Gastrocnemius medialis (tissue), 4 donors: Measurements from ENCODE around the gene SERINC2. TPM values are rescaled to one million over a fixed set of nuclear protein-coding genes. Genes with fewer than 3 reads are reported as not detected.
A peak's percentile ranks its signal among the peaks of the same experiment; 100 is the strongest.

Experiments
- ATAC-seq, 2 donors: fragments of 150-250 bp; one replicate each; pipeline ENCODE4 v1.9.1; 2016
- DNase-seq, 2 donors: peaks; one replicate each; pipeline ENCODE4 v3.0.0-alpha.2; 2019
- H3K27ac ChIP-seq, 4 donors: fragments of 200-600 bp; sonication (generic); 1 replicate in 1 of 4; 2 replicates in 3 of 4; pipeline ENCODE4 v1.5.1; 2016 to 2018; ENCODE audit warnings: mild to moderate bottlenecking in 2 of 4, moderate library complexity in 1 of 4
- H3K27me3 ChIP-seq, 3 donors: fragments of 200-600 bp; sonication (generic) in 2 of 3; 1 replicate in 1 of 3; 2 replicates in 2 of 3; pipeline versions ENCODE4 v1.5.1 to v1.6.0; 2016 to 2019; ENCODE audit warnings: mild to moderate bottlenecking in 1 of 3, moderate library complexity in 1 of 3
- H3K36me3 ChIP-seq, 2 donors: fragments of 200-600 bp; sonication (generic) in 1 of 2; one replicate each; pipeline ENCODE4 v1.5.1; 2017 to 2018
- H3K4me1 ChIP-seq, 2 donors: fragments of 200-600 bp; sonication (generic) in 1 of 2; one replicate each; pipeline ENCODE4 v1.5.1; 2016 to 2017; ENCODE audit warnings: mild to moderate bottlenecking in 2 of 2
- H3K4me3 ChIP-seq, 4 donors: fragments of 200-600 bp; sonication (generic) in 3 of 4; 1 replicate in 1 of 4; 2 replicates in 3 of 4; pipeline ENCODE4 v1.5.1; 2016 to 2019; ENCODE audit warnings: mild to moderate bottlenecking in 2 of 4
- H3K9me3 ChIP-seq, 3 donors: fragments of 200-600 bp; sonication (generic) in 2 of 3; 1 replicate in 1 of 3; 2 replicates in 2 of 3; pipeline ENCODE4 v1.5.1; 2016 to 2019
- POLR2A ChIP-seq, 2 donors: fragments of 450-650 bp; IDR thresholded peaks; one replicate each; pipeline ENCODE4 v1.6.1; 2017; ENCODE audit warnings: antibody characterized with exemption in 2 of 2, mild to moderate bottlenecking in 2 of 2, moderate library complexity in 2 of 2
- in situ Hi-C, 4 donors: fragments of 200-750 bp; cut with MboI; loops; one replicate each; pipeline versions ENCODE4 v1.15.0 to v1.8.0; 2017; ENCODE audit warnings: low sequenced_read_pairs in 4 of 4
- intact Hi-C: fragments of 100-400 bp; cut with DNase I; formaldehyde crosslinking; loops from one replicate; pipeline ENCODE4 v1.15.1; 2023; ENCODE audit warnings: low total_unique reads
- total RNA-seq, 4 donors: library from RNA; depleted of rRNA; stranded (reverse); fragments of >200 nt; gene quantifications; one replicate each; pipeline versions ENCODE4 v1.1.0 to v1.2.3, GENCODE V29; 2016
- TF ChIP-seq, protein P1 (sequence below), 5 experiments: fragments of 450-650 bp in 3 of 5; fragments of 200-600 bp in 2 of 5; sonication (generic) in 2 of 5; IDR thresholded peaks in 4 of 5; conservative IDR thresholded peaks in 1 of 5; 1 replicate in 4 of 5; 2 replicates in 1 of 5; pipeline ENCODE4 v1.5.1; 2016 to 2019; ENCODE audit warnings: antibody characterized with exemption in 5 of 5, mild to moderate bottlenecking in 3 of 5, moderate library complexity in 3 of 5

Gene SERINC2
- total RNA-seq: 10 to 100 TPM; 21.2 to 53.4 (median 35.9) TPM

DNA sequence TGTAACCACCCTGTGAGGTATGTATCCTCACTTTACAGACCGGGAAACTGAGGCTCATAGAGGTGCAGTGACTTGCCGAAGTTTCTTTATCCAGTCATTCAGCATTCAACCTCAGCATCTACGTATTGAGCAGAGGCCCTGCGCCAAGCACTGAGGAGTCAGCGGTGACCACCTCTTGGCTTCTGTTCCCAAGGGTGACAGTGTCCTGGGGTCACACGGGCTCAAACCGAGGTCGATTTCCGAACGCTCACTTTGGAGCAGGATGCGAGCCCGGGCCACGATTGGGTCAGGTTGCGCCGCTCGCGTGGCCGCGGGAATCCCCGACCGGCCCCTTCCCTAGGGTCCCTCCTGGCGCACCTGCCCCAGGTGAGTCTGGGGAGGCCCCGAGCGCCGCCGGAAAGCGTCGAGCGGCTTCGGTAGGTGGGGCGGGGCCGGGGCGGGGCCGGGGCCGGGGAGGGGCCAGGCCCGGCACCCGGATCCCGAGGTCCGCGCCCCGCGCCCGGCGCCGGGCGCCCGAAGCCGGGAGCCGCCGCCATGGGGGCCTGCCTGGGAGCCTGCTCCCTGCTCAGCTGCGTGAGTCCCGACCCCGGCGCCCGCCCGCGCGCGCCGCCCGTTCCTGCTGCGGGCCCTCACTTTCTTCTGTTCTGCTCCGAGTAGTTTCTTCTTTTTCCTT, at the start of gene SERINC2:
Gene SERINC2 (plus strand): TSS at position 482 of the 673 bp plus-strand sequence. CDS start 53 bp downstream, at position 535.
- Histone ChIP-seq H3K4me1 (peaks cover 5 to 8% of the 10 kb centered on the region in 2 donors), H3K27me3 (no peaks in the 10 kb centered on the region), H3K27ac (peak within 1 kb of the TSS; percentile 93 to 99 (median 98)), H3K9me3 (no peaks in the 10 kb centered on the region), H3K36me3 (no peaks in the 10 kb centered on the region), H3K4me3 (peak within 1 kb of the TSS; percentile 74 to 95 (median 90))
- intact Hi-C loops (loop anchor here (1.0 to 2.0 kb wide), 2 partner anchors 16 to 40 kb away; partner anchors contain the start of gene FABP3), in situ Hi-C loops (no loop called here)
- peak in 1 of 2 donors; percentile 45 for DNase-seq
- peak; percentile 60 to 68 for ATAC-seq
- peak; percentile 83 for TF ChIP-seq POLR2A (IDR thresholded peaks at IDR 0.05)
- TF ChIP-seq, protein P1, sequence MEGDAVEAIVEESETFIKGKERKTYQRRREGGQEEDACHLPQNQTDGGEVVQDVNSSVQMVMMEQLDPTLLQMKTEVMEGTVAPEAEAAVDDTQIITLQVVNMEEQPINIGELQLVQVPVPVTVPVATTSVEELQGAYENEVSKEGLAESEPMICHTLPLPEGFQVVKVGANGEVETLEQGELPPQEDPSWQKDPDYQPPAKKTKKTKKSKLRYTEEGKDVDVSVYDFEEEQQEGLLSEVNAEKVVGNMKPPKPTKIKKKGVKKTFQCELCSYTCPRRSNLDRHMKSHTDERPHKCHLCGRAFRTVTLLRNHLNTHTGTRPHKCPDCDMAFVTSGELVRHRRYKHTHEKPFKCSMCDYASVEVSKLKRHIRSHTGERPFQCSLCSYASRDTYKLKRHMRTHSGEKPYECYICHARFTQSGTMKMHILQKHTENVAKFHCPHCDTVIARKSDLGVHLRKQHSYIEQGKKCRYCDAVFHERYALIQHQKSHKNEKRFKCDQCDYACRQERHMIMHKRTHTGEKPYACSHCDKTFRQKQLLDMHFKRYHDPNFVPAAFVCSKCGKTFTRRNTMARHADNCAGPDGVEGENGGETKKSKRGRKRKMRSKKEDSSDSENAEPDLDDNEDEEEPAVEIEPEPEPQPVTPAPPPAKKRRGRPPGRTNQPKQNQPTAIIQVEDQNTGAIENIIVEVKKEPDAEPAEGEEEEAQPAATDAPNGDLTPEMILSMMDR (IDR thresholded peaks at IDR 0.05 in 4 of 5, conservative IDR thresholded peaks at IDR 0.05 in 1 of 5): no peak

DNA sequence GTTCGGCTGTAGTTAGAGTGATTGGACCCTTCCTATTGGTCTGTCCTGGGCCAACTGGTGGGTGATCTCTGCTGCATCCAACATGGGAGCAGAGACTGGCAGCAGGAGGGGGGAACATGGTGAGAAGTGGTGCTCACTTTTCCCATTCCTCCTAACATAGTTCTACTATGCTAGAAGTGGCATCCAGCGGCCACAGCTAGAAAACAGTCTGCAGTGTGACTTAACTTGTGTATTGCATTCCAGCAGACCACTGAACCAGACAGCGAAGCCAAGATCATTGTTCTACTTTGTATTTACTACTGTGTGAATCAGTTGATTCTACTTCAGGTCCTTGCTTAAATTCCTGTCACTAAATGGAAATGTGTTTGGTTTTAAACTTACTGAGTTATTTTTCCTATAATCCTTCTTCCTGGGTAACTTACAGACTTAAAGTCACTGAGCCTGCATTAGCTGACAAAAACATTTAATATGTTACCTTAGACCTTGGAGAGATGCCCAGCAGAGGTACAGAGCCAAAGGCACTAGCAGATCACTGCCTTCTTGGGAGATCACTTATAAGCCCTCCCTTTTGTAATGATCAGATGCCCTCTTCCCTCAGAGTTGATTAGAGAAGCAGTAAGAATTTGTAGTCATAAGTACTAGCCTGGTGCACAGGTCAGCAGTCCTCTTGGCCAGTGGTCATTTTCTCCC, 48.3 kb upstream of the SERINC2 start:
- no peak for ATAC-seq
- Histone ChIP-seq H3K27ac (peak overlapping the region; percentile 74 to 100 (median 99)), H3K27me3 (no peaks in the 10 kb centered on the region), H3K4me1 (peaks cover 46% of the 10 kb centered on the region in 2 donors), H3K36me3 (peaks cover 0 to 55% of the 10 kb centered on the region in 2 donors), H3K9me3 (no peaks in the 10 kb centered on the region), H3K4me3 (no peak overlapping the region)
- in situ Hi-C loops: no loop called here
- TF ChIP-seq POLR2A (IDR thresholded peaks at IDR 0.05): no peak
- TF ChIP-seq, protein P1 (IDR thresholded peaks at IDR 0.05 in 4 of 5, conservative IDR thresholded peaks at IDR 0.05 in 1 of 5): no peak
- intact Hi-C loops: no loop called here
- no peak for DNase-seq

DNA sequence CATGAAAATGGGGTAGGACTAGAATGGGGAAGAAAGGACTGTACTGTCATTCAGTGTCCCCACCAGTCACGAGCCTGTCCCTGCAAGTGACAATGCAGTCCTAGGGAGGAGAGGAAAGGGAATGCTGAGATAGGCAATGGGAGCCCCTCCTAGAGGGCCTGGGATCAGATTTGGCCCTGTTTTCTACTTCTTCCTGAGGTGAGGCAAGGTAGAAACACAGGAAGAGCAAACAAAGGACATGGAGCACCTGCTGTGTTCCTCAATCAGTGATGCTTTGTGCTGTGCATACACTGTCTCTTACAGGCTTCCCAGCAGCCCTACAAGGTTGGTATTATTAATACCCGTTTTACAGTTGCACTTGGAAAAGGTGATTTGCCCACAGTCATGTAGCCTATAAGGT, 46.2 kb upstream of the SERINC2 start:
- Histone ChIP-seq H3K4me1 (peaks cover 54 to 62% of the 10 kb centered on the region in 2 donors), H3K9me3 (no peaks in the 10 kb centered on the region), H3K36me3 (peaks cover 0 to 47% of the 10 kb centered on the region in 2 donors), H3K27ac (peak overlapping the region; percentile 99 to 100 (median 99)), H3K4me3 (no peak overlapping the region), H3K27me3 (no peaks in the 10 kb centered on the region)
- ATAC-seq: no peak
- in situ Hi-C loops (no loop called here), intact Hi-C loops (no loop called here)
- no peak for DNase-seq
- TF ChIP-seq, protein P1 (IDR thresholded peaks at IDR 0.05 in 4 of 5, conservative IDR thresholded peaks at IDR 0.05 in 1 of 5): no peak
- no peak for TF ChIP-seq POLR2A (IDR thresholded peaks at IDR 0.05)

- intact Hi-C loops (no loop called here), in situ Hi-C loops (no loop called here)
- no peaks in the 10 kb centered on the region for H3K9me3 ChIP-seq
- ATAC-seq (peak in 1 of 2 donors; percentile 6), DNase-seq (peak in 1 of 2 donors; percentile 59)
- peaks cover 0 to 47% of the 10 kb centered on the region in 2 donors for H3K36me3 ChIP-seq
- H3K27ac ChIP-seq: peak overlapping the region; percentile 99 to 100 (median 99)
- peaks cover 59 to 71% of the 10 kb centered on the region in 2 donors for H3K4me1 ChIP-seq
- TF ChIP-seq, protein P1 (IDR thresholded peaks at IDR 0.05 in 4 of 5, conservative IDR thresholded peaks at IDR 0.05 in 1 of 5): no peak
- no peak for TF ChIP-seq POLR2A (IDR thresholded peaks at IDR 0.05)
- H3K4me3 ChIP-seq: peak overlapping the region in 3 of 4 donors; percentile 5 to 70 (median 69)
- no peaks in the 10 kb centered on the region for H3K27me3 ChIP-seq
Observed at GRCh38 chr1:31368611-31369107, 44.4 kb upstream of the SERINC2 start.
